HG03558 (cell line): ENCODE data around the gene FBXW8.

Experiments
- ATAC-seq: cut with Tn5 transposase; IDR thresholded peaks from one replicate; pipeline ENCODE4 v1.9.1; 2021; ENCODE audit warnings: moderate number of reproducible peaks; ENCODE audit not compliant: unreplicated experiment; ENCODE audit errors: extremely low read depth

FBXW8 gene

GRCh38 chr12:116920939-116921338, 10.2 kb downstream of the FBXW8 start:
- ATAC-seq = no peak

GRCh38 chr12:116922194-116922897, 11.6 kb downstream of the FBXW8 start:
- peak; percentile 40 for ATAC-seq

- ATAC-seq = no peak
These were observed 14.1 kb downstream of the FBXW8 start for GRCh38 chr12:116924558-116925453.

GRCh38 chr12:116926283-116927243, 15.8 kb downstream of the FBXW8 start:
- ATAC-seq = no peak

GRCh38 chr12:116927244-116927940, 16.6 kb downstream of the FBXW8 start:
- ATAC-seq = no peak

- ATAC-seq = no peak
These were observed 17.8 kb downstream of the FBXW8 start for GRCh38 chr12:116928504-116928903.

GRCh38 chr12:116929885-116930284, 19.1 kb downstream of the FBXW8 start:
- no peak for ATAC-seq

GRCh38 chr12:116931665-116932064, 20.9 kb downstream of the FBXW8 start:
- no peak for ATAC-seq

GRCh38 chr12:116933091-116933490, 22.3 kb downstream of the FBXW8 start:
- ATAC-seq = no peak

GRCh38 chr12:116933512-116934246, 22.9 kb downstream of the FBXW8 start:
- no peak for ATAC-seq

GRCh38 chr12:116934908-116935705, 24.4 kb downstream of the FBXW8 start:
- ATAC-seq = no peak

- no peak for ATAC-seq
These were observed 26.9 kb downstream of the FBXW8 start for GRCh38 chr12:116937640-116938039.

- no peak for ATAC-seq
These were observed 29.0 kb downstream of the FBXW8 start for GRCh38 chr12:116939734-116940133.

- ATAC-seq = no peak
These were observed 30.4 kb downstream of the FBXW8 start for GRCh38 chr12:116941188-116941587.

GRCh38 chr12:116943419-116944372, 32.9 kb downstream of the FBXW8 start:
- no peak for ATAC-seq

GRCh38 chr12:116945886-116946550, 35.3 kb downstream of the FBXW8 start:
- ATAC-seq = no peak

GRCh38 chr12:116948298-116948697, 37.5 kb downstream of the FBXW8 start:
- no peak for ATAC-seq
